ENCODE results near the gene PTPN4.

The PTPN4 gene

GRCh38 chr2:119941981-119942513, 182.3 kb downstream of the PTPN4 start:
- TF ChIP-seq CTCF (IDR thresholded peaks at IDR 0.05; ENCODE audit: low read depth, low read length, missing control alignments) = no peak
- no peak overlapping the region for H3K4me3 ChIP-seq (ENCODE audit: low read depth, low read length)
- DNase-seq (ENCODE audit: low read depth) = no peak

DNA sequence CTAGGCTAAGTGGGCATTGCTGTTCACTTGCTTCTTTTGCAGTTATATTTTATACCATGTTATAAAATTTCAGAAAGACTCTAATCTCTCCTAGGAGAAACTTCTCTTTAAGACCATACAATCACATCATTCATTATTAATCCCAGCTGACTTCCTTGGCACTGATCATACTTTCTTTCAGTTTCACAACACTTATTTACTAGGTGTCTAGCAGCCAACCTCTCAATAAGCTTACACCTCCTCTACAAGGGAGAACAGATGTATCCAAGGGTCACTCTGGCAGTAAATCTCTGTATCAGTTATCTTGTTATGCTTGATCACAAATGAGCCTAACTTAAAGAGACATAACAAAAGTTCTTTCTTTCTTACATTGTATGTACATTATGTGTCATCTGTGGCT, 183.3 kb downstream of the PTPN4 start:
- DNase-seq (ENCODE audit: low read depth) = no peak
- TF ChIP-seq CTCF (IDR thresholded peaks at IDR 0.05; ENCODE audit: low read depth, low read length, missing control alignments) = no peak
- H3K4me3 ChIP-seq (ENCODE audit: low read depth, low read length) = no peak overlapping the region

GRCh38 chr2:119947535-119947934, 187.8 kb downstream of the PTPN4 start:
- H3K4me3 ChIP-seq (ENCODE audit: low read depth, low read length) = no peak overlapping the region
- no peak for DNase-seq (ENCODE audit: low read depth)
- no peak for TF ChIP-seq CTCF (IDR thresholded peaks at IDR 0.05; ENCODE audit: low read depth, low read length, missing control alignments)

GRCh38 chr2:119950966-119951365, 191.2 kb downstream of the PTPN4 start:
- H3K4me3 ChIP-seq (ENCODE audit: low read depth, low read length) = no peak overlapping the region
- DNase-seq (ENCODE audit: low read depth) = no peak
- TF ChIP-seq CTCF (IDR thresholded peaks at IDR 0.05; ENCODE audit: low read depth, low read length, missing control alignments) = no peak

GRCh38 chr2:119958670-119959268, 199.0 kb downstream of the PTPN4 start:
- no peak overlapping the region for H3K4me3 ChIP-seq (ENCODE audit: low read depth, low read length)
- no peak for DNase-seq (ENCODE audit: low read depth)
- no peak for TF ChIP-seq CTCF (IDR thresholded peaks at IDR 0.05; ENCODE audit: low read depth, low read length, missing control alignments)

DNA sequence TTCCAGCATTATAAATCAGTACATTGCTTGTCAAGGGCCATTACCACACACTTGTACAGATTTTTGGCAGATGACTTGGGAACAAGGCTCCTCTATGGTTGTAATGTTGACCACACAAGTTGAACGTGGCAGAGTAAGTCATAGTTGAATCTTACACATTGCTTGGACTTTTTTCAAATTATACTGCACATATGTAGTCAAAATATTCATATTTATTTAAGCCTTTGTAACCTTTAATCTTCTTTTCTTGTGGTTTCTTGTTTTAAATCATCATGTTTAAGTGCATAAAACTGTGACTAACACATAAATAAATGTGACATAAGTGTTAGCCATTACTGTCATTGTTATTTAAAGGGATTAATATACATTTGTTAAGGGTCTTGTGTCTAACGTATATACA, 201.1 kb downstream of the PTPN4 start:
- H3K4me3 ChIP-seq (ENCODE audit: low read depth, low read length) = no peak overlapping the region
- DNase-seq (ENCODE audit: low read depth) = no peak
- no peak for TF ChIP-seq CTCF (IDR thresholded peaks at IDR 0.05; ENCODE audit: low read depth, low read length, missing control alignments)

DNA sequence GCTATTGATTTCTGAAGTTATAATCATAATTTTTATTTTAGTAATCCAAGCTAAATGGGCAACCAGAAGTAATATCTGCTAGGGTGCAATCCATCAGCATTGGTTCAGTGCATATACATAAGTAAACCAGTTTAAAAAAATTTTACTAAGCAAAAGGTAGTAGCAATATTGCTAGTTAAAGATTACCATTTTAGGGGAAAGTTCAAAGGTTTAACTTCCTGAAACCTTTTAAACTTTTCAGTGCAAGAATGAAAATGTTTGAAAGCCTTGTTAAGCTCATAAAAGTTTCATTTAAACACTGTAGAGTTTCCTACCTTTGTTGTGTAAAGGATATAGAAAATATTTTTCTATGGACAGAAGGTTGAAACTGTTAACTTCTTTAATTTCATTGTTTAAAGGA, 222.2 kb downstream of the PTPN4 start:
- TF ChIP-seq CTCF (IDR thresholded peaks at IDR 0.05; ENCODE audit: low read depth, low read length, missing control alignments) = no peak
- H3K4me3 ChIP-seq (ENCODE audit: low read depth, low read length) = no peak overlapping the region
- DNase-seq (ENCODE audit: low read depth) = no peak
